H1 (cell line): ENCODE measurements around the gene PSMB3. TPM values are rescaled to one million over a fixed set of nuclear protein-coding genes. Genes with fewer than 3 reads are reported as not detected.

Source experiments
- polyA plus RNA-seq, 7 experiments: library from polyadenylated mRNA; depleted of rRNA in 3 of 7; stranded (reverse) in 5 of 7; unstranded in 2 of 7; fragments of >200 nt in 5 of 7; fragments of 200-250 nt in 2 of 7; gene quantifications; 1 replicate in 5 of 7; 2 replicates in 1 of 7; 4 replicates in 1 of 7; pipeline versions ENCODE4 v1.2.1 to v1.2.3, GENCODE V29; 2011 to 2013; ENCODE audit warnings: missing spikeins in 2 of 7, mixed read lengths in 2 of 7
- total RNA-seq: library from RNA; stranded (reverse); fragmentation: NEBNext Ultra II Directional; extraction: Animal tissue kit (Norgen Biotek cat#: 25700); gene quantifications from 2 replicates; pipeline ENCODE4 v1.2.1, GENCODE V29; 2021
- TF ChIP-seq, protein P1 (sequence below): fragments of 300-600 bp; sonication (generic); IDR thresholded peaks from 2 replicates; pipeline ENCODE4 v1.7.1; 2012; ENCODE audit warnings: low read length, moderate library complexity, mild to moderate bottlenecking, inconsistent platforms; ENCODE audit not compliant: insufficient replicate concordance

Gene PSMB3
- total and polyA plus RNA-seq, 2 of the 8 experiments (the other 6 are each of a cell fraction or from before 2014, with no cell fraction given): 291 to 914 TPM

DNA sequence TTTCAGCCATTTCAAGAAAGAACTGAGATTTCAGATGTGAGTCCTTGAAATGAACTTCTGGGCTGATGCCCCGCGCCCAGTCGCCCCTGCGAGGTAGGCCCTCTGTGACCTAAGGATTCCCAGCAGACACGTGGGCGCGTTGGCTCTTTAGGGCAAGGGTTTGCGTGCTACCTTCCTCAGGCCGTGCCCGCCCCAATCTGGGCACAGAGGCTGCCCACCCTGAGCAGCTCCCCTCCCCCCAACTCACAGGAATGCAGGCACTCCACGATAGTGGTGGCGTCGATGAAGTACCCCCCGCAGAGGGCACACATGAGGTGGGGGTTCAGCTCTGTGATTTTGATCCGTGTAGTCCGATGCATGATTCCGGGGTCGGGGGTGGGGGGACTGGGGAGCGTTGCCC lies 12.5 kb upstream of the PSMB3 start (continued):
- TF ChIP-seq, protein P1, sequence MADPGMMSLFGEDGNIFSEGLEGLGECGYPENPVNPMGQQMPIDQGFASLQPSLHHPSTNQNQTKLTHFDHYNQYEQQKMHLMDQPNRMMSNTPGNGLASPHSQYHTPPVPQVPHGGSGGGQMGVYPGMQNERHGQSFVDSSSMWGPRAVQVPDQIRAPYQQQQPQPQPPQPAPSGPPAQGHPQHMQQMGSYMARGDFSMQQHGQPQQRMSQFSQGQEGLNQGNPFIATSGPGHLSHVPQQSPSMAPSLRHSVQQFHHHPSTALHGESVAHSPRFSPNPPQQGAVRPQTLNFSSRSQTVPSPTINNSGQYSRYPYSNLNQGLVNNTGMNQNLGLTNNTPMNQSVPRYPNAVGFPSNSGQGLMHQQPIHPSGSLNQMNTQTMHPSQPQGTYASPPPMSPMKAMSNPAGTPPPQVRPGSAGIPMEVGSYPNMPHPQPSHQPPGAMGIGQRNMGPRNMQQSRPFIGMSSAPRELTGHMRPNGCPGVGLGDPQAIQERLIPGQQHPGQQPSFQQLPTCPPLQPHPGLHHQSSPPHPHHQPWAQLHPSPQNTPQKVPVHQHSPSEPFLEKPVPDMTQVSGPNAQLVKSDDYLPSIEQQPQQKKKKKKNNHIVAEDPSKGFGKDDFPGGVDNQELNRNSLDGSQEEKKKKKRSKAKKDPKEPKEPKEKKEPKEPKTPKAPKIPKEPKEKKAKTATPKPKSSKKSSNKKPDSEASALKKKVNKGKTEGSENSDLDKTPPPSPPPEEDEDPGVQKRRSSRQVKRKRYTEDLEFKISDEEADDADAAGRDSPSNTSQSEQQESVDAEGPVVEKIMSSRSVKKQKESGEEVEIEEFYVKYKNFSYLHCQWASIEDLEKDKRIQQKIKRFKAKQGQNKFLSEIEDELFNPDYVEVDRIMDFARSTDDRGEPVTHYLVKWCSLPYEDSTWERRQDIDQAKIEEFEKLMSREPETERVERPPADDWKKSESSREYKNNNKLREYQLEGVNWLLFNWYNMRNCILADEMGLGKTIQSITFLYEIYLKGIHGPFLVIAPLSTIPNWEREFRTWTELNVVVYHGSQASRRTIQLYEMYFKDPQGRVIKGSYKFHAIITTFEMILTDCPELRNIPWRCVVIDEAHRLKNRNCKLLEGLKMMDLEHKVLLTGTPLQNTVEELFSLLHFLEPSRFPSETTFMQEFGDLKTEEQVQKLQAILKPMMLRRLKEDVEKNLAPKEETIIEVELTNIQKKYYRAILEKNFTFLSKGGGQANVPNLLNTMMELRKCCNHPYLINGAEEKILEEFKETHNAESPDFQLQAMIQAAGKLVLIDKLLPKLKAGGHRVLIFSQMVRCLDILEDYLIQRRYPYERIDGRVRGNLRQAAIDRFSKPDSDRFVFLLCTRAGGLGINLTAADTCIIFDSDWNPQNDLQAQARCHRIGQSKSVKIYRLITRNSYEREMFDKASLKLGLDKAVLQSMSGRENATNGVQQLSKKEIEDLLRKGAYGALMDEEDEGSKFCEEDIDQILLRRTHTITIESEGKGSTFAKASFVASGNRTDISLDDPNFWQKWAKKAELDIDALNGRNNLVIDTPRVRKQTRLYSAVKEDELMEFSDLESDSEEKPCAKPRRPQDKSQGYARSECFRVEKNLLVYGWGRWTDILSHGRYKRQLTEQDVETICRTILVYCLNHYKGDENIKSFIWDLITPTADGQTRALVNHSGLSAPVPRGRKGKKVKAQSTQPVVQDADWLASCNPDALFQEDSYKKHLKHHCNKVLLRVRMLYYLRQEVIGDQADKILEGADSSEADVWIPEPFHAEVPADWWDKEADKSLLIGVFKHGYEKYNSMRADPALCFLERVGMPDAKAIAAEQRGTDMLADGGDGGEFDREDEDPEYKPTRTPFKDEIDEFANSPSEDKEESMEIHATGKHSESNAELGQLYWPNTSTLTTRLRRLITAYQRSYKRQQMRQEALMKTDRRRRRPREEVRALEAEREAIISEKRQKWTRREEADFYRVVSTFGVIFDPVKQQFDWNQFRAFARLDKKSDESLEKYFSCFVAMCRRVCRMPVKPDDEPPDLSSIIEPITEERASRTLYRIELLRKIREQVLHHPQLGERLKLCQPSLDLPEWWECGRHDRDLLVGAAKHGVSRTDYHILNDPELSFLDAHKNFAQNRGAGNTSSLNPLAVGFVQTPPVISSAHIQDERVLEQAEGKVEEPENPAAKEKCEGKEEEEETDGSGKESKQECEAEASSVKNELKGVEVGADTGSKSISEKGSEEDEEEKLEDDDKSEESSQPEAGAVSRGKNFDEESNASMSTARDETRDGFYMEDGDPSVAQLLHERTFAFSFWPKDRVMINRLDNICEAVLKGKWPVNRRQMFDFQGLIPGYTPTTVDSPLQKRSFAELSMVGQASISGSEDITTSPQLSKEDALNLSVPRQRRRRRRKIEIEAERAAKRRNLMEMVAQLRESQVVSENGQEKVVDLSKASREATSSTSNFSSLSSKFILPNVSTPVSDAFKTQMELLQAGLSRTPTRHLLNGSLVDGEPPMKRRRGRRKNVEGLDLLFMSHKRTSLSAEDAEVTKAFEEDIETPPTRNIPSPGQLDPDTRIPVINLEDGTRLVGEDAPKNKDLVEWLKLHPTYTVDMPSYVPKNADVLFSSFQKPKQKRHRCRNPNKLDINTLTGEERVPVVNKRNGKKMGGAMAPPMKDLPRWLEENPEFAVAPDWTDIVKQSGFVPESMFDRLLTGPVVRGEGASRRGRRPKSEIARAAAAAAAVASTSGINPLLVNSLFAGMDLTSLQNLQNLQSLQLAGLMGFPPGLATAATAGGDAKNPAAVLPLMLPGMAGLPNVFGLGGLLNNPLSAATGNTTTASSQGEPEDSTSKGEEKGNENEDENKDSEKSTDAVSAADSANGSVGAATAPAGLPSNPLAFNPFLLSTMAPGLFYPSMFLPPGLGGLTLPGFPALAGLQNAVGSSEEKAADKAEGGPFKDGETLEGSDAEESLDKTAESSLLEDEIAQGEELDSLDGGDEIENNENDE: no peak
